HepG2 (cell line): ENCODE data around the gene SMARCA4. TPM values are rescaled to one million over a fixed set of nuclear protein-coding genes. Genes with fewer than 3 reads are reported as not detected.

Experiments used
- CCDC6 ChIP-seq: sonication (generic); formaldehyde crosslinking; IDR thresholded peaks from 2 replicates; pipeline ENCODE4 v1.8.1; 2022; ENCODE audit warnings: mild to moderate bottlenecking, missing genetic modification reagents, moderate library complexity
- CTCF ChIP-seq: sonication (generic); formaldehyde crosslinking; IDR thresholded peaks from 2 replicates; pipeline ENCODE4 v1.5.0; 2020; ENCODE audit warnings: mild to moderate bottlenecking, missing genetic modification reagents, moderate library complexity
- EED ChIP-seq: sonication (generic); formaldehyde crosslinking; IDR thresholded peaks from 2 replicates; pipeline ENCODE4 v1.5.0; 2020; ENCODE audit warnings: mild to moderate bottlenecking, missing genetic modification reagents
- FOXA3 ChIP-seq: IDR thresholded peaks from 2 replicates; pipeline ENCODE4 v1.6.1; 2016; ENCODE audit warnings: missing genetic modification reagents, missing compliant biosample characterization
- HBP1 ChIP-seq: IDR thresholded peaks from 2 replicates; pipeline ENCODE4 v1.6.1; 2016; ENCODE audit warnings: low read depth, control low read depth
- HDAC2 ChIP-seq: sonication (generic); formaldehyde crosslinking; IDR thresholded peaks from 2 replicates; pipeline ENCODE4 v1.4.0; 2020; ENCODE audit warnings: missing genetic modification reagents
- JUND ChIP-seq: sonication (generic); formaldehyde crosslinking; IDR thresholded peaks from 2 replicates; pipeline ENCODE4 v1.8.0; 2022; ENCODE audit warnings: mild to moderate bottlenecking, missing genetic modification reagents
- NCOA2 ChIP-seq: sonication (generic); formaldehyde crosslinking; IDR thresholded peaks from 2 replicates; pipeline ENCODE4 v1.8.0; 2022; ENCODE audit warnings: inconsistent platforms
- NFKB2 ChIP-seq: sonication (generic); formaldehyde crosslinking; IDR thresholded peaks from 2 replicates; pipeline ENCODE4 v1.4.0; 2020; ENCODE audit warnings: missing genetic modification reagents, borderline replicate concordance
- PHF8 ChIP-seq: sonication (generic); formaldehyde crosslinking; IDR thresholded peaks from 2 replicates; pipeline ENCODE4 v1.5.0; 2020; ENCODE audit warnings: missing genetic modification reagents
- STAG1 ChIP-seq: sonication (generic); formaldehyde crosslinking; IDR thresholded peaks from 2 replicates; pipeline ENCODE4 v1.4.0; 2020; ENCODE audit warnings: missing genetic modification reagents
- ZNF232 ChIP-seq: sonication (generic); formaldehyde crosslinking; IDR thresholded peaks from 2 replicates; pipeline ENCODE4 v1.4.0; 2020; ENCODE audit warnings: missing genetic modification reagents, borderline replicate concordance
- ZNF530 ChIP-seq: sonication (generic); formaldehyde crosslinking; IDR thresholded peaks from 2 replicates; pipeline ENCODE4 v1.5.0; 2020; ENCODE audit warnings: low read depth, mild to moderate bottlenecking, missing genetic modification reagents
- ZNF609 ChIP-seq: sonication (generic); formaldehyde crosslinking; IDR thresholded peaks from 2 replicates; pipeline ENCODE4 v1.4.0; 2020; ENCODE audit warnings: mild to moderate bottlenecking, missing genetic modification reagents, borderline replicate concordance
- ZNF710 ChIP-seq: sonication (generic); formaldehyde crosslinking; IDR thresholded peaks from 2 replicates; pipeline ENCODE4 v1.5.0; 2020; ENCODE audit warnings: mild to moderate bottlenecking, missing genetic modification reagents, borderline replicate concordance
- ZNF766 ChIP-seq: sonication (generic); formaldehyde crosslinking; IDR thresholded peaks from 2 replicates; pipeline ENCODE4 v1.5.0; 2020; ENCODE audit warnings: missing genetic modification reagents, borderline replicate concordance
- ZNF772 ChIP-seq: sonication (generic); formaldehyde crosslinking; IDR thresholded peaks from 2 replicates; pipeline ENCODE4 v1.5.0; 2020; ENCODE audit warnings: mild to moderate bottlenecking, missing genetic modification reagents
- ZNF891 ChIP-seq: sonication (generic); formaldehyde crosslinking; IDR thresholded peaks from 2 replicates; pipeline ENCODE4 v1.5.0; 2020; ENCODE audit warnings: mild to moderate bottlenecking, missing genetic modification reagents
- polyA plus RNA-seq, 8 experiments: library from polyadenylated mRNA; depleted of rRNA in 3 of 8; stranded (reverse) in 7 of 8; unstranded in 1 of 8; fragments of >200 nt; fragmentation: Illumina TruSeq in 4 of 8; extraction: Trizol in 4 of 8; gene quantifications; 2 replicates each; pipeline versions ENCODE4 v1.2.1 to v1.2.3, GENCODE V29; 2011 to 2016; ENCODE audit warnings: low read depth in 4 of 8, missing spikeins in 1 of 8, mixed read lengths in 1 of 8; ENCODE audit not compliant: insufficient read depth in 1 of 8
- total RNA-seq, 5 experiments: library from RNA; depleted of rRNA; stranded (reverse); fragments of >200 nt; fragmentation: Illumina TruSeq; extraction: Trizol; gene quantifications; 2 replicates each; pipeline ENCODE4 v1.2.3, GENCODE V29; 2016; ENCODE audit warnings: low read depth in 1 of 5

Gene SMARCA4
- total and polyA plus RNA-seq, 2 of the 13 experiments (the other 11 are each of a cell fraction or from before 2014, with no cell fraction given) = 25.4 to 45.9 TPM

GRCh38 chr19:11090264-11090996 lies 129.6 kb downstream of the SMARCA4 start (continued):
- TF ChIP-seq ZNF609 (CRISPR knock-in tag) = peak; percentile 42; the same call in 1 of the 2 replicates
- TF ChIP-seq JUND = no peak
- 0 out of 2 replicates have a peak, but pooled peaks have one; percentile 20 for TF ChIP-seq ZNF710 (CRISPR knock-in tag)
- peak; percentile 6; the same call in 1 of the 2 replicates for TF ChIP-seq HDAC2 (CRISPR knock-in tag)
- TF ChIP-seq PHF8 (CRISPR knock-in tag) = peak; percentile 58
- peak; percentile 62; the same call in 1 of the 2 replicates for TF ChIP-seq ZNF891 (CRISPR knock-in tag)
- TF ChIP-seq ZNF766 = no peak
- peak; percentile 80 for TF ChIP-seq FOXA3 (CRISPR knock-in tag)
- peak; percentile 30; the same call in 1 of the 2 replicates for TF ChIP-seq HBP1 (CRISPR knock-in tag)
- no peak for TF ChIP-seq ZNF232
- TF ChIP-seq STAG1 (CRISPR knock-in tag) = no peak
- TF ChIP-seq ZNF772 (CRISPR knock-in tag) = peak; percentile 33; the same call in 1 of the 2 replicates
- TF ChIP-seq EED (CRISPR knock-in tag) = peak; percentile 83; the same call in 1 of the 2 replicates
- TF ChIP-seq CCDC6 (CRISPR knock-in tag) = peak; percentile 50; the same call in 1 of the 2 replicates
- 0 out of 2 replicates have a peak, but pooled peaks have one; percentile 32 for TF ChIP-seq NFKB2 (CRISPR knock-in tag)
- TF ChIP-seq ZNF530 = no peak
- TF ChIP-seq NCOA2 (CRISPR knock-in tag) = no peak; the same call in 1 of the 2 replicates
- TF ChIP-seq CTCF (CRISPR knock-in tag) = peak; percentile 41; the same call in 1 of the 2 replicates
